ENCODE measurements around the gene EMD. TPM values are rescaled to one million over a fixed set of nuclear protein-coding genes. Genes with fewer than 3 reads are reported as not detected.
A peak's percentile ranks its signal among the peaks of the same experiment; 100 is the strongest.
"Not testable (repeated sequence)": the region's sequence is repeated elsewhere in the genome, so short reads cannot be mapped to it uniquely, and the experiment has no call there.

Gene EMD
- total and polyA plus RNA-seq, 12 donors, result 7.7 to 95.2 (median 52.6) TPM

DNA sequence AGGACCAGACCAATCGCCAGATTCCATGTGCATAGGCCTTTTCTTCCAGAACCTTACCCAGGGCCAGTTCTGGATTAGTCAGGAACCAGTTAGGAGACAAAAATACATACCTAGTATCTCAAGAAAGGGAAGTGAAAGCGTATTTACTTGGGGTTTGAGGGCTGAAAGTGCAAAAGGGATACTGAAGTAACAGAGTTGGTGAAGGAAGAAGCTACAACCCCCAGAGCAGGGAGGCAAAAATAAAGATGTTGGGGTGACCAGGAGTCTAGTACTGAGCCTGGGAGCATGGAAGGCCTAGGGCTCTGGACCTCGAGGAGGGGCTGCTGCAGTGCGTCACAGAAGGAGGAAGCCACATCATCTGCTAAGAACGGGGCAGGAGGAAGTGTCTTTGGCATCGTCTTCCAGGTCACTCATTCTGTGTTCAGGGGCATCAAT, 45.2 kb upstream of the EMD start:
- Histone ChIP-seq H3K36me3 (replicated peaks in 1 of 2) (no peaks in the 10 kb centered on the region), H3K4me1 (replicated peaks in 1 of 2) (no peaks in the 10 kb centered on the region), H3K9me3 (replicated peaks in 1 of 3) (no peaks in the 10 kb centered on the region), H3K27ac (no peak overlapping the region), H3K27me3 (peaks cover 16% of the 10 kb centered on the region), H3K4me3 (no peak overlapping the region)
- TF ChIP-seq, protein P1, sequence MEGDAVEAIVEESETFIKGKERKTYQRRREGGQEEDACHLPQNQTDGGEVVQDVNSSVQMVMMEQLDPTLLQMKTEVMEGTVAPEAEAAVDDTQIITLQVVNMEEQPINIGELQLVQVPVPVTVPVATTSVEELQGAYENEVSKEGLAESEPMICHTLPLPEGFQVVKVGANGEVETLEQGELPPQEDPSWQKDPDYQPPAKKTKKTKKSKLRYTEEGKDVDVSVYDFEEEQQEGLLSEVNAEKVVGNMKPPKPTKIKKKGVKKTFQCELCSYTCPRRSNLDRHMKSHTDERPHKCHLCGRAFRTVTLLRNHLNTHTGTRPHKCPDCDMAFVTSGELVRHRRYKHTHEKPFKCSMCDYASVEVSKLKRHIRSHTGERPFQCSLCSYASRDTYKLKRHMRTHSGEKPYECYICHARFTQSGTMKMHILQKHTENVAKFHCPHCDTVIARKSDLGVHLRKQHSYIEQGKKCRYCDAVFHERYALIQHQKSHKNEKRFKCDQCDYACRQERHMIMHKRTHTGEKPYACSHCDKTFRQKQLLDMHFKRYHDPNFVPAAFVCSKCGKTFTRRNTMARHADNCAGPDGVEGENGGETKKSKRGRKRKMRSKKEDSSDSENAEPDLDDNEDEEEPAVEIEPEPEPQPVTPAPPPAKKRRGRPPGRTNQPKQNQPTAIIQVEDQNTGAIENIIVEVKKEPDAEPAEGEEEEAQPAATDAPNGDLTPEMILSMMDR (IDR thresholded peaks at IDR 0.05), result no peak
- no peak for TF ChIP-seq POLR2A (IDR thresholded peaks at IDR 0.05)
- intact Hi-C loops (cut with DNase I), result no loop called here
- DNase-seq, result no peak
- WGBS, 4 donors, result 60 to 75% (median 69%) methylated on average over 6 of the region's 6 CpGs

DNA sequence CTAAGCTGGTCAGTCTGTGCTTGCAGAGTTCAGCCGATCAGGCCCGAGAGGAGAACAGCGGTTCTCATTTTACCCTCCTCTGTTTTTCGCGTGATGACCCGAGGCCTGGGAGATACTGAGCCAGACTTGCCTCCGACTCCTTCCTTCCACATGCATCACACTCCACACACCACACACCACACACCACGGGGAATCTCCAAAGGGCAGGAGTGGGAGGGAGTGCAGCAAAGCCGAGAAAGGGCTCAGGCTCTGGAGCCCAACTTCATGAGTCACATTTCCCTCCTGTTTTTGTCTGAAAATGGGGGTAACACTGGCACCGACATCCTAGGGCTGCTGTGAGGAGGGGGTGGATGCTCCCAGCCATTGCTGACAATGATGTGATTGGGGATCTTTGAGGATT, 44.6 kb upstream of the EMD start:
- peaks cover 16% of the 10 kb centered on the region for H3K27me3 ChIP-seq
- no peak overlapping the region for H3K4me3 ChIP-seq
- no peaks in the 10 kb centered on the region for H3K36me3 ChIP-seq (replicated peaks in 1 of 2)
- no peaks in the 10 kb centered on the region for H3K9me3 ChIP-seq (replicated peaks in 1 of 3)
- H3K4me1 ChIP-seq (replicated peaks in 1 of 2), result no peaks in the 10 kb centered on the region
- TF ChIP-seq POLR2A (IDR thresholded peaks at IDR 0.05), result no peak
- TF ChIP-seq, protein P1 (IDR thresholded peaks at IDR 0.05), result no peak
- no peak for DNase-seq
- no peak overlapping the region for H3K27ac ChIP-seq
- intact Hi-C loops (cut with DNase I), result no loop called here
- WGBS, 4 donors, result 65 to 88% (median 80%) methylated on average over 8 to 10 of the region's 10 CpGs

DNA sequence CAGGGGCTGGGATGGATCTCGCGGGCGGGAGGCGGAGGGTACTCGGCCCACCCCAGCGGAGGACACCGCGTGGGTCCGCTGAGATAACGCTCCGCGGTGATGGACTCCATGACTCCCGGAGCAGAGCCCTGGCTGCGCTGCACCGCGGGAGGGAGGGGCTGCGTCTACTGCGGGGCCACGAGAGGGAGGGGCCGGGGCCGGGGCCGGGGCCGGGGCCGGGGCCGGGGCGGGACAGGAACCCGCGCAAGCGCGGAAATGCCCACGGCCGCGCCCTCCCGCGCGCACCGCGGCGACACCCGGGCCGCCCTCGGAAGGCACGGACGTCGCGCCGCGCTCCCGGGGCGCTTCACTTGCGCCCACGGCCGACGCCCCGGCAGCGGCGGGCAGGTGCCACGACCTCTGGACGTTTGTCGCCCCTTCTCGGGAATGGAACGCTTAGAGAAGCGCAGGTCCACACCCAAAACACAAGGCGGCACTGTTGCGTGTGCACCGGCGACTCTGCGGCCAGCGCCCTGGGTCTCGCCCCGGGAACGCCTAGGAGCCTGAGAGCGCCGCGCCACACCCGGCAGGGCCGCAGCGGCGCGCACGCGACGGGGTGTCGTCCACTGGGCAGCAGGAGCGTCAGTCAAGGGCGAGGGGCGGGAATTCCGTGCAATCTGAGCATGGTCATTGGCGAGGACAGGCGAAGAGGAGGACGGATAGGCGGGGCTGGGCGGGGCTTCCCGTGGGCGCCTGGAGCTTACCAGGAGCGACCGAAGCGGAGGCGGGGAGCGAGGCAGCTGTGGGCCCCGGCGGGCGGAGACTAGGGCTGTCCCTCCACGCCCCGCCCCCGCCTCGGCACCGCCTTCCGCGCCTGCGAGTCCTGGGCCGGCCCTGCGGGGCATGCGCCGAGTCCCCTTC, 37.4 kb upstream of the EMD start:
- H3K9me3 ChIP-seq (replicated peaks in 1 of 3); H3K4me3 ChIP-seq; H3K4me1 ChIP-seq (replicated peaks in 1 of 2); intact Hi-C loops (cut with DNase I); H3K27me3 ChIP-seq; DNase-seq; H3K36me3 ChIP-seq (replicated peaks in 1 of 2): not testable (repeated sequence)
- H3K27ac ChIP-seq, result peak overlapping the region in 1 of 5 donors; percentile 77
- WGBS, 4 donors, result 0% methylated on average over 8 of the region's 115 CpGs; no CpG with 5 or more reads in 3 of the 4 donors

DNA sequence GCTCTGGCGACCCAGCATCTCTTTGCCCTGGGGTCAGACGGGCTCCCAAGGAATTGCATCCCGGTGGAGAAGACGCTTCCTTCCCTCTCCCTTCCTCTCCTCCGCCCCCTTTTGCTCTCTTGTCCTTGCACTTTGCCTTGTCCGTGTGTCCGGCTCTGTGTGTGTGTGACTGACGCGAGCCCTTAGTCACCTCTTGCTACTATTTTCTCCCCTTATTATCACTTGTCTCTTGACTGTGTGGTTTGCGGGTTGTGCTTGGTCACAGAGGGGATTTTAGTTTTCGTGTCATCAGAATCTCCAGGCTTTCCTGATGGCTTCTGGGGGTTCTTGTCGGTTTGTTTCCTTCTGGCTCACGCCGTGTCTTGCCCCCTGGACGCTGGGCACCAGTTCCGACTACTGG, 36.0 kb upstream of the EMD start:
- H3K36me3 ChIP-seq (replicated peaks in 1 of 2); H3K27me3 ChIP-seq; H3K27ac ChIP-seq; H3K4me3 ChIP-seq; intact Hi-C loops (cut with DNase I); H3K4me1 ChIP-seq (replicated peaks in 1 of 2); DNase-seq; H3K9me3 ChIP-seq (replicated peaks in 1 of 3): not testable (repeated sequence)
- no CpG with 5 or more reads among the region's 16 CpGs for WGBS, 4 donors

DNA sequence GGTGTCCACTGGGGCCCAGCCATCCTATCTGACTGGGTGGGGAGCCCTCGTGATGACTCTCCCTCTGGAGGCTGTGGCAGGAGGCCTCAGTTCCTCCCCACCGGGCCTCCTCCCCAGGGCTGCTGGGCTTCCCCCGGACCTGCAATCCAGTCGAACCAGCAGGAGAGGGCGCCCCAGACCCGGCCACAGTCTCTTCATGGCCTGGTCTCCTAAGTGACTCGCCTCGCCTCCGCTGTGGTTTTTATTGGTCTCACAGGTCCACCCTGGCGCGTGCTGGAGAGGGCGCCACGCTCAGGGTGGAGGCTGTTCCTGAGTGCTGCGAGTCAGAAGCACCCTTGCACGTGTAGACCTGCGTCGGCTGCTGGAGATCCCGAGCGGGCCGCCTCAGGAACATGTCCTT, 35.5 kb upstream of the EMD start:
- DNase-seq; H3K27ac ChIP-seq; H3K27me3 ChIP-seq; intact Hi-C loops (cut with DNase I); H3K4me1 ChIP-seq (replicated peaks in 1 of 2); H3K4me3 ChIP-seq; H3K36me3 ChIP-seq (replicated peaks in 1 of 2); H3K9me3 ChIP-seq (replicated peaks in 1 of 3): not testable (repeated sequence)
- no CpG with 5 or more reads among the region's 20 CpGs for WGBS, 4 donors

DNA sequence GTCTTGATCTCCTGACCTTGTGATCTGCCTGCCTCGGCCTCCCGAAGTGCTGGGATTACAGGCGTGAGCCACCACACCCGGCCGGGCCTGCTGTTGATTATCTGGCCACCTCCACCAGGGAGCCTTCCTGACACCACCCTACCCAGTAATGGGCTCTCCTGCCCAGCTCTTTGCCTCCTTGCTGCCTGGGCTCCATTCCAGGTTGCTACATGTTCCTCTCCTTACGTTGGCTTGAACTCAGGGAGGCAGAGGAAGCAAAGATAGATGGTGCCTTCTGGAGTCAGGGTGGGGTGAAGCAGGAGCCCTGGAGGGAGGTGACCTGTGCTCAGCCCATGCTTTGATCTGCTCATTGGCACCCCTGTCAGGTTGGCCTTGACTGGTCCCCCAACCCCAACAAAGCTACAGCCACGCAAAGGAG, 31.0 kb upstream of the EMD start:
- TF ChIP-seq, protein P1 (IDR thresholded peaks at IDR 0.05), result no peak
- TF ChIP-seq POLR2A (IDR thresholded peaks at IDR 0.05), result no peak
- Histone ChIP-seq H3K27me3 (no peaks in the 10 kb centered on the region), H3K27ac (no peak overlapping the region), H3K4me3 (no peak overlapping the region), H3K4me1 (replicated peaks in 1 of 2) (no peaks in the 10 kb centered on the region), H3K9me3 (replicated peaks in 1 of 3) (no peaks in the 10 kb centered on the region), H3K36me3 (replicated peaks in 1 of 2) (peaks cover 0 to 43% of the 10 kb centered on the region in 2 donors)
- intact Hi-C loops (cut with DNase I), result no loop called here
- DNase-seq, result peak in 1 of 7 donors; percentile 29
- WGBS, 4 donors, result 73 to 78% (median 78%) methylated on average over 7 of the region's 7 CpGs; no CpG with 5 or more reads in 1 of the 4 donors
